ENCODE measurements around the gene ZNF197. TPM values are rescaled to one million over a fixed set of nuclear protein-coding genes. Genes with fewer than 3 reads are reported as not detected.

ZNF197 gene
- total and polyA plus RNA-seq, 2 donors (not counting 1 experiment from before 2014, with no cell fraction given), result 4.4 to 16.9 TPM

- intact Hi-C loops (cut with micrococcal nuclease), result no loop called here
- Histone ChIP-seq H3K9me3 (ENCODE audit: control extremely low read depth in 1 of 3, control insufficient read depth in 2 of 3, insufficient read depth in 1 of 3, low read length in 2 of 3) (peaks cover 0 to 11% (median 4%) of the 10 kb centered on the region in 3 donors), H3K9ac (ENCODE audit: low read length) (no peak overlapping the region), H3K27me3 (replicated peaks in 1 of 4; ENCODE audit: control extremely low read depth in 1 of 4, control insufficient read depth in 3 of 4, insufficient read depth in 4 of 4, low read length in 3 of 4) (no peaks in the 10 kb centered on the region), H4K20me1 (ENCODE audit: control insufficient read depth, insufficient read depth, low read length, poor library complexity, severe bottlenecking) (no peaks in the 10 kb centered on the region), H2AFZ (ENCODE audit: insufficient read depth, low read depth, low read length, poor library complexity, severe bottlenecking) (no peak overlapping the region), H3K4me2 (replicated peaks; ENCODE audit: low read depth, low read length, poor library complexity, severe bottlenecking) (no peak overlapping the region), H3K36me3 (replicated peaks in 1 of 2; ENCODE audit: control extremely low read depth in 1 of 2, control insufficient read depth in 1 of 2, extremely low read depth in 1 of 2, insufficient read depth in 2 of 2, low read length in 1 of 2) (peaks cover 0 to 2% of the 10 kb centered on the region in 2 experiments), H3K79me2 (ENCODE audit: control insufficient read depth, insufficient read depth, low read length) (no peaks in the 10 kb centered on the region), H3K4me3 (ENCODE audit: control extremely low read depth in 1 of 5, extremely low read depth in 1 of 5, insufficient read depth in 1 of 5, low read depth in 2 of 5, low read length in 4 of 5) (no peak overlapping the region), H3K4me1 (ENCODE audit: control insufficient read depth in 2 of 2, insufficient read depth in 2 of 2, low read length in 2 of 2) (no peaks in the 10 kb centered on the region), H3K27ac (ENCODE audit: low read length in 2 of 2) (no peak overlapping the region)
- ATAC-seq (ENCODE audit: low read depth) (no peak), DNase-seq (no peak)
- ChIA-PET POLR2A (no interaction called here), CTCF (no interaction called here)
- Mint-ChIP-seq H3K4me3 (no peak overlapping the region), H3K27ac (no peak overlapping the region), H3K9me3 (ENCODE audit: insufficient read depth) (peaks cover 9% of the 10 kb centered on the region), H3K27me3 (no peaks in the 10 kb centered on the region), H3K4me1 (peaks cover 5% of the 10 kb centered on the region)
- no peak for TF ChIP-seq EZH2 (IDR thresholded peaks at IDR 0.05; ENCODE audit: borderline replicate concordance, insufficient read depth, low read depth, low read length, poor library complexity, severe bottlenecking)
- TF ChIP-seq, protein P1, sequence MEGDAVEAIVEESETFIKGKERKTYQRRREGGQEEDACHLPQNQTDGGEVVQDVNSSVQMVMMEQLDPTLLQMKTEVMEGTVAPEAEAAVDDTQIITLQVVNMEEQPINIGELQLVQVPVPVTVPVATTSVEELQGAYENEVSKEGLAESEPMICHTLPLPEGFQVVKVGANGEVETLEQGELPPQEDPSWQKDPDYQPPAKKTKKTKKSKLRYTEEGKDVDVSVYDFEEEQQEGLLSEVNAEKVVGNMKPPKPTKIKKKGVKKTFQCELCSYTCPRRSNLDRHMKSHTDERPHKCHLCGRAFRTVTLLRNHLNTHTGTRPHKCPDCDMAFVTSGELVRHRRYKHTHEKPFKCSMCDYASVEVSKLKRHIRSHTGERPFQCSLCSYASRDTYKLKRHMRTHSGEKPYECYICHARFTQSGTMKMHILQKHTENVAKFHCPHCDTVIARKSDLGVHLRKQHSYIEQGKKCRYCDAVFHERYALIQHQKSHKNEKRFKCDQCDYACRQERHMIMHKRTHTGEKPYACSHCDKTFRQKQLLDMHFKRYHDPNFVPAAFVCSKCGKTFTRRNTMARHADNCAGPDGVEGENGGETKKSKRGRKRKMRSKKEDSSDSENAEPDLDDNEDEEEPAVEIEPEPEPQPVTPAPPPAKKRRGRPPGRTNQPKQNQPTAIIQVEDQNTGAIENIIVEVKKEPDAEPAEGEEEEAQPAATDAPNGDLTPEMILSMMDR (IDR thresholded peaks at IDR 0.05), result no peak
- 92% methylated on average over 5 of the region's 5 CpGs for WGBS (ENCODE audit: insufficient coverage)
These were observed 53.8 kb downstream of the ZNF197 start for GRCh38 chr3:44678480-44679116.

DNA sequence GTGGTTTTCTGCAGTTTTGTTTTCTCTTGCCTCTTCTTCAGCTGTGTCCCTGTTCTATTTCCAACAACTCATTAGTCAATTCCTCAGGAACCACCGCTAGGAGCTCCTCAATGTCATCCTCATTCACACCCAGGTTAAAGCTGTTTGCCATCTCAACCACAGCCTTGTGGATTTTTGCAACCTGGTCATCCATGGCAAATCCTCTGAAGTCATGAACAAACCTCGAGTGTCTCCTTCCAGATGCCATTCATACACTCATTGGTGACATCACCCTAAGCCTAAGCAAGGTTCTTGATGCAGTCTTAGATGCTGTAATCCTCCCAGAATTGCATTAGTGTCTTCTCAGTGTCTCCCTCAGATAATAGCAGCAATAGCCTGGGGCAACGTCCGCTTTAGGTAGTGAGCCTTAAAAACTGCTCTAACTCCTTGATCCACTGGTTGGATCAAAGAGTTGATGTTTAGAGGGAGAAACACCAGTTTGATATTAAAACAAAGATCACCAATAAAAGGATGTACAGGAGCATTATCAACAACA is 56.2 kb downstream of the ZNF197 start:
- Mint-ChIP-seq H3K9me3 (ENCODE audit: insufficient read depth) (peaks cover 11% of the 10 kb centered on the region), H3K27me3 (no peaks in the 10 kb centered on the region), H3K27ac (no peak overlapping the region), H3K4me3 (no peak overlapping the region), H3K4me1 (peaks cover 21% of the 10 kb centered on the region)
- Histone ChIP-seq H3K36me3 (replicated peaks in 1 of 2; ENCODE audit: control extremely low read depth in 1 of 2, control insufficient read depth in 1 of 2, extremely low read depth in 1 of 2, insufficient read depth in 2 of 2, low read length in 1 of 2) (peaks cover 0 to 3% of the 10 kb centered on the region in 2 experiments), H2AFZ (ENCODE audit: insufficient read depth, low read depth, low read length, poor library complexity, severe bottlenecking) (no peak overlapping the region), H3K27ac (ENCODE audit: low read length in 2 of 2) (no peak overlapping the region), H3K9ac (ENCODE audit: low read length) (no peak overlapping the region), H3K4me2 (replicated peaks; ENCODE audit: low read depth, low read length, poor library complexity, severe bottlenecking) (no peak overlapping the region), H3K4me3 (ENCODE audit: control extremely low read depth in 1 of 5, extremely low read depth in 1 of 5, insufficient read depth in 1 of 5, low read depth in 2 of 5, low read length in 4 of 5) (no peak overlapping the region), H3K9me3 (ENCODE audit: control extremely low read depth in 1 of 3, control insufficient read depth in 2 of 3, insufficient read depth in 1 of 3, low read length in 2 of 3) (peaks cover 0 to 7% (median 5%) of the 10 kb centered on the region in 3 donors), H4K20me1 (ENCODE audit: control insufficient read depth, insufficient read depth, low read length, poor library complexity, severe bottlenecking) (no peaks in the 10 kb centered on the region), H3K4me1 (ENCODE audit: control insufficient read depth in 2 of 2, insufficient read depth in 2 of 2, low read length in 2 of 2) (peaks cover 10% of the 10 kb centered on the region in 2 donors), H3K79me2 (ENCODE audit: control insufficient read depth, insufficient read depth, low read length) (no peaks in the 10 kb centered on the region), H3K27me3 (replicated peaks in 1 of 4; ENCODE audit: control extremely low read depth in 1 of 4, control insufficient read depth in 3 of 4, insufficient read depth in 4 of 4, low read length in 3 of 4) (no peaks in the 10 kb centered on the region)
- DNase-seq (no peak), ATAC-seq (ENCODE audit: low read depth) (no peak)
- WGBS (ENCODE audit: insufficient coverage), result 100% methylated on average over 2 of the region's 4 CpGs
- CTCF ChIA-PET, result no interaction called here
- TF ChIP-seq EZH2 (IDR thresholded peaks at IDR 0.05; ENCODE audit: borderline replicate concordance, insufficient read depth, low read depth, low read length, poor library complexity, severe bottlenecking), result no peak
- TF ChIP-seq, protein P1 (IDR thresholded peaks at IDR 0.05), result no peak
- intact Hi-C loops (cut with micrococcal nuclease), result no loop called here
- POLR2A ChIA-PET, result no interaction called here
